Hepatocyte (in vitro differentiated cells): Measurements from ENCODE around the gene THY1.

Source experiments
- CTCF ChIP-seq: fragments of 200-600 bp; sonication (generic); IDR thresholded peaks from 2 replicates; pipeline ENCODE4 v1.5.1; 2016; ENCODE audit warnings: antibody characterized with exemption, mild to moderate bottlenecking; ENCODE audit not compliant: poor library complexity
- EZH2 ChIP-seq: fragments of 200-600 bp; sonication (generic); IDR thresholded peaks from 2 replicates; pipeline ENCODE4 v1.6.1; 2016; ENCODE audit warnings: antibody characterized with exemption, mild to moderate bottlenecking, borderline replicate concordance

DNA sequence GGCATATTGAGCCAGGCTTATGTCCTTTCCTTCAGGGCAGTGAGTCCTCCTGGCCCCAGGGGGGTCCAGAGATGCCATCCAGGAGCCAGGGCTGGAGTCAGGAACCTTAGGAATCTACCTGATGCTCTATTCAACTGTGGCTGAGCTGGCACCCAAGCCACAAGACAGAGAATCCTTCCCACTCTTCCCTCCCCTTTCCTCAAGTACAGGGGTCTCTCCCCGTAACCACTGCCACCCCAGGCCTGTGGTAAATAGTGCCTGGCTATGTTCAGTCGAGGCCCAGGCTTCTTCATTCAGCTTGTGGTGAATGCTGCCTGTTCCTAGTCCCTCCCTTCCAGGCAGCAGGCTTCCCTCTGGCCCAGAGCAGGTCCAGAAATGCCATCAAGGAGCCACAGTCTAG lies 45.5 kb upstream of the THY1 start:
- TF ChIP-seq EZH2 (no peak), CTCF (no peak)
